Activated T-helper 9 cell treated with anti-CD3 and anti-CD28 coated beads, Interleukin-2, amount 50 U/mL, for 16 hours (primary cell): Measurements from ENCODE around the gene ZNF598.

ENCODE experiments used
- DNase-seq: peaks from one replicate; pipeline ENCODE4 v3.0.0-alpha.2; 2020; ENCODE audit warnings: low read depth

ZNF598 gene

GRCh38 chr16:2009791-2010510, at the start of gene ZNF598:
Gene ZNF598, minus strand, starts transcription at chr16:2009821.
- DNase-seq = peak; percentile 68

- DNase-seq = no peak
Measured at GRCh38 chr16:2058872-2059271, 49.3 kb upstream of the ZNF598 start.

GRCh38 chr16:2058420-2058819, 48.8 kb upstream of the ZNF598 start:
- DNase-seq = no peak

- DNase-seq = no peak
Measured at GRCh38 chr16:2057438-2057837, 47.8 kb upstream of the ZNF598 start.

- no peak for DNase-seq
Measured at GRCh38 chr16:2056681-2057407, 47.2 kb upstream of the ZNF598 start.

- DNase-seq = no peak
Measured at GRCh38 chr16:2056077-2056476, 46.5 kb upstream of the ZNF598 start.

- DNase-seq = no peak
Measured at GRCh38 chr16:2054543-2055245, 45.1 kb upstream of the ZNF598 start.

GRCh38 chr16:2053897-2054296, 44.3 kb upstream of the ZNF598 start:
- no peak for DNase-seq

- no peak for DNase-seq
Measured at GRCh38 chr16:2053211-2053610, 43.6 kb upstream of the ZNF598 start.

- no peak for DNase-seq
Measured at GRCh38 chr16:2048116-2048543, 38.5 kb upstream of the ZNF598 start.

GRCh38 chr16:2047330-2048115, 37.9 kb upstream of the ZNF598 start, which contains the start of the genes NTHL1 and TSC2:
Gene NTHL1, minus strand, starts transcription at chr16:2047834. Its CDS starts 11 bp downstream, at chr16:2047823.
Gene TSC2, plus strand, starts transcription at chr16:2047985. Its CDS starts 631 bp downstream, at chr16:2048616.
- DNase-seq = peak; percentile 90

GRCh38 chr16:2046893-2047329, 37.3 kb upstream of the ZNF598 start:
- DNase-seq = no peak

- DNase-seq = no peak
Measured at GRCh38 chr16:2045965-2046892, 36.6 kb upstream of the ZNF598 start.

GRCh38 chr16:2044541-2044940, 34.9 kb upstream of the ZNF598 start:
- DNase-seq = no peak

GRCh38 chr16:2043667-2044451, 34.2 kb upstream of the ZNF598 start:
- no peak for DNase-seq

- DNase-seq = no peak
Measured at GRCh38 chr16:2042986-2043666, 33.5 kb upstream of the ZNF598 start.

- DNase-seq = no peak
Measured at GRCh38 chr16:2042171-2042985, 32.8 kb upstream of the ZNF598 start.

GRCh38 chr16:2040787-2041522, 31.3 kb upstream of the ZNF598 start:
- DNase-seq = no peak
